Testis (tissue), 2 donors: Measurements from ENCODE around the gene SLC44A1.

Source experiments
- POLR2A ChIP-seq: fragments of 450-650 bp; IDR thresholded peaks from one replicate; pipeline ENCODE4 v1.6.1; 2017; ENCODE audit warnings: antibody characterized with exemption, mild to moderate bottlenecking, moderate library complexity
- TF ChIP-seq, protein P1 (sequence below), 3 experiments: fragments of 450-650 bp in 2 of 3; fragments of 200-600 bp in 1 of 3; sonication (generic) in 1 of 3; IDR thresholded peaks; one replicate each; pipeline ENCODE4 v1.5.1; 2016 to 2019; ENCODE audit warnings: antibody characterized with exemption in 3 of 3, mild to moderate bottlenecking in 2 of 3, moderate library complexity in 1 of 3

- no peak for TF ChIP-seq POLR2A
- TF ChIP-seq, protein P1, sequence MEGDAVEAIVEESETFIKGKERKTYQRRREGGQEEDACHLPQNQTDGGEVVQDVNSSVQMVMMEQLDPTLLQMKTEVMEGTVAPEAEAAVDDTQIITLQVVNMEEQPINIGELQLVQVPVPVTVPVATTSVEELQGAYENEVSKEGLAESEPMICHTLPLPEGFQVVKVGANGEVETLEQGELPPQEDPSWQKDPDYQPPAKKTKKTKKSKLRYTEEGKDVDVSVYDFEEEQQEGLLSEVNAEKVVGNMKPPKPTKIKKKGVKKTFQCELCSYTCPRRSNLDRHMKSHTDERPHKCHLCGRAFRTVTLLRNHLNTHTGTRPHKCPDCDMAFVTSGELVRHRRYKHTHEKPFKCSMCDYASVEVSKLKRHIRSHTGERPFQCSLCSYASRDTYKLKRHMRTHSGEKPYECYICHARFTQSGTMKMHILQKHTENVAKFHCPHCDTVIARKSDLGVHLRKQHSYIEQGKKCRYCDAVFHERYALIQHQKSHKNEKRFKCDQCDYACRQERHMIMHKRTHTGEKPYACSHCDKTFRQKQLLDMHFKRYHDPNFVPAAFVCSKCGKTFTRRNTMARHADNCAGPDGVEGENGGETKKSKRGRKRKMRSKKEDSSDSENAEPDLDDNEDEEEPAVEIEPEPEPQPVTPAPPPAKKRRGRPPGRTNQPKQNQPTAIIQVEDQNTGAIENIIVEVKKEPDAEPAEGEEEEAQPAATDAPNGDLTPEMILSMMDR (IDR thresholded peaks at IDR 0.05): no peak
Measured at GRCh38 chr9:105236261-105236660, 8.2 kb upstream of the SLC44A1 start.
